PC-3 (cell line): ENCODE results near the gene PDE3B. TPM values are rescaled to one million over a fixed set of nuclear protein-coding genes. Genes with fewer than 3 reads are reported as not detected.
"Not testable (repeated sequence)": the region's sequence is repeated elsewhere in the genome, so short reads cannot be mapped to it uniquely, and the experiment has no call there.

Experiments used
- ATAC-seq: fragments of 200-7000 bp; cut with Tn5 transposase; 2 replicates; pipeline ENCODE4 v1.9.1; 2020; ENCODE audit warnings: mild to moderate bottlenecking, moderate library complexity
- BruUV-seq: library from RNA; stranded (reverse); fragments of 400-500 nt; replicated peaks from 2 replicates; lab custom pipeline; 2021; lab: Mats Ljungman, UMichigan
- CTCF ChIA-PET: fragments of 300-600 bp; sonication (Branson Sonifier 250); formaldehyde crosslinking; loops from one replicate; lab custom pipeline; 2022; ENCODE audit warnings: antibody characterized with exemption; lab: Charles Lee
- POLR2A ChIA-PET: fragments of 300-600 bp; sonication (Branson Sonifier 250); formaldehyde crosslinking; loops from one replicate; lab custom pipeline; 2022; ENCODE audit warnings: antibody characterized with exemption; ENCODE audit not compliant: unreplicated experiment; lab: Charles Lee
- DNase-seq: peaks from one replicate; pipeline ENCODE4 v3.0.0-alpha.2; 2015
- H2AFZ ChIP-seq: fragments of 300-600 bp; sonication (generic); 2 replicates; pipeline ENCODE4 v1.6.0; 2016; ENCODE audit warnings: antibody characterized with exemption, low read length
- H3F3A ChIP-seq: fragments of 300-600 bp; sonication (generic); one replicate; pipeline ENCODE4 v1.6.0; 2017; ENCODE audit warnings: antibody characterized with exemption, low read length, control low read depth, mild to moderate bottlenecking; ENCODE audit not compliant: unreplicated experiment
- H3K27ac ChIP-seq: fragments of 300-600 bp; sonication (generic); 2 replicates; pipeline ENCODE4 v1.5.1; 2016; ENCODE audit warnings: mild to moderate bottlenecking, low read length
- H3K27me3 ChIP-seq: fragments of 300-600 bp; sonication (generic); 2 replicates; pipeline ENCODE4 v1.6.1; 2016; ENCODE audit warnings: low read length, mixed read lengths
- H3K36me3 ChIP-seq: fragments of 300-600 bp; sonication (generic); 2 replicates; pipeline ENCODE4 v1.6.1; 2016; ENCODE audit warnings: low read depth, mixed run types, low read length, mixed read lengths
- H3K4me1 ChIP-seq: fragments of 300-600 bp; sonication (generic); 2 replicates; pipeline ENCODE4 v1.5.1; 2016; ENCODE audit warnings: low read length; ENCODE audit not compliant: insufficient read depth
- H3K4me2 ChIP-seq: fragments of 300-600 bp; sonication (generic); 2 replicates; pipeline ENCODE4 v1.6.0; 2016; ENCODE audit warnings: low read length
- H3K4me3 ChIP-seq: fragments of 300-600 bp; sonication (generic); 2 replicates; pipeline ENCODE4 v1.5.1; 2016; ENCODE audit warnings: mild to moderate bottlenecking, low read length, mixed read lengths
- H3K79me2 ChIP-seq: fragments of 300-600 bp; sonication (generic); 2 replicates; pipeline ENCODE4 v1.6.1; 2017; ENCODE audit warnings: low read length, mixed read lengths
- H3K9ac ChIP-seq: fragments of 300-600 bp; sonication (generic); 2 replicates; pipeline ENCODE4 v1.6.0; 2016; ENCODE audit warnings: mild to moderate bottlenecking, low read length
- H3K9me2 ChIP-seq: fragments of 300-600 bp; sonication (generic); replicated peaks from 2 replicates; pipeline ENCODE4 v1.6.1; 2016; ENCODE audit warnings: mixed run types, low read length, mixed read lengths
- H3K9me3 ChIP-seq: fragments of 300-600 bp; sonication (generic); 2 replicates; pipeline ENCODE4 v1.6.1; 2016; ENCODE audit warnings: low read length, mixed read lengths
- H4K20me1 ChIP-seq: fragments of 300-600 bp; sonication (generic); 2 replicates; pipeline ENCODE4 v1.6.1; 2016; ENCODE audit warnings: low read length, mixed read lengths
- CTCF ChIP-seq: fragments of 300-600 bp; sonication (generic); conservative IDR thresholded peaks from 2 replicates; pipeline ENCODE4 v1.5.1; 2017; ENCODE audit warnings: antibody characterized with exemption, low read depth, mild to moderate bottlenecking, low read length
- EZH2 ChIP-seq: fragments of 300-600 bp; sonication (generic); IDR thresholded peaks from one replicate; pipeline ENCODE4 v1.6.1; 2017; ENCODE audit warnings: antibody characterized with exemption, mild to moderate bottlenecking, low read length; ENCODE audit not compliant: unreplicated experiment
- EZH2phosphoT487 ChIP-seq: fragments of 300-600 bp; sonication (generic); IDR thresholded peaks from 2 replicates; pipeline ENCODE4 v1.6.1; 2018; ENCODE audit warnings: mild to moderate bottlenecking, antibody characterized with exemption, low read length, borderline replicate concordance
- intact Hi-C: fragments of 100-400 bp; cut with micrococcal nuclease; formaldehyde crosslinking; loops from 2 replicates; pipeline ENCODE4 v1.9.0; 2023
- total RNA-seq: library from RNA; depleted of rRNA; stranded (reverse); fragments of >200 nt; gene quantifications from 2 replicates; pipeline ENCODE4 v1.2.3, GENCODE V29; 2014

PDE3B gene
- total RNA-seq, 1 experiment from 2014 or later = 0.11 TPM

DNA sequence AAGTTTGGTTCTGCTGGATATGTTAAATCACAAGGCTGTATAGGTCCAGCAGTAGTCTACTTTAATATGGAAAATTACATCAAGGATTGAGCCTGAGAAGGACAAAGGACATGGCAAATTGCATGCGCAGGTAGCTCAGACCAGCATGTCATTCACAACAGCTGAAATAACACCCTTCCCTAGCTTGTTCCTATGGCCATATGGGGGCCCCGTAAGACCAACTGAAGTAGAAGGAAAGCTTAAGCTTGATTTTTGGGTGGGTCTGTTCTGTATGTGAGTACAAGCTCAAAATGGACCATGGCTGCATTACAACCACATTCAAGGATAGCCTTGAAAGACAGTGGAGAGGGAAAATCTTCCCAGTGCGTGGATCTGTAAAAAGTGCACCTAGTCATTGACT, 20.6 kb upstream of the PDE3B start:
- Histone ChIP-seq H3K36me3 (no peaks in the 10 kb centered on the region), H3K9me2 (no peaks in the 10 kb centered on the region), H3K27me3 (no peaks in the 10 kb centered on the region), H2AFZ (no peak overlapping the region), H3F3A (no peaks in the 10 kb centered on the region), H3K9ac (no peak overlapping the region), H3K4me2 (no peak overlapping the region), H4K20me1 (no peaks in the 10 kb centered on the region), H3K4me1 (no peaks in the 10 kb centered on the region), H3K4me3 (no peak overlapping the region), H3K27ac (no peak overlapping the region), H3K9me3 (no peaks in the 10 kb centered on the region), H3K79me2 (no peaks in the 10 kb centered on the region)
- CTCF ChIA-PET = no interaction called here
- no TSS peak for BruUV-seq
- intact Hi-C loops = no loop called here
- ATAC-seq = no peak
- POLR2A ChIA-PET = no interaction called here
- DNase-seq = no peak
- TF ChIP-seq EZH2 (no peak), EZH2phosphoT487 (no peak), CTCF (no peak)

DNA sequence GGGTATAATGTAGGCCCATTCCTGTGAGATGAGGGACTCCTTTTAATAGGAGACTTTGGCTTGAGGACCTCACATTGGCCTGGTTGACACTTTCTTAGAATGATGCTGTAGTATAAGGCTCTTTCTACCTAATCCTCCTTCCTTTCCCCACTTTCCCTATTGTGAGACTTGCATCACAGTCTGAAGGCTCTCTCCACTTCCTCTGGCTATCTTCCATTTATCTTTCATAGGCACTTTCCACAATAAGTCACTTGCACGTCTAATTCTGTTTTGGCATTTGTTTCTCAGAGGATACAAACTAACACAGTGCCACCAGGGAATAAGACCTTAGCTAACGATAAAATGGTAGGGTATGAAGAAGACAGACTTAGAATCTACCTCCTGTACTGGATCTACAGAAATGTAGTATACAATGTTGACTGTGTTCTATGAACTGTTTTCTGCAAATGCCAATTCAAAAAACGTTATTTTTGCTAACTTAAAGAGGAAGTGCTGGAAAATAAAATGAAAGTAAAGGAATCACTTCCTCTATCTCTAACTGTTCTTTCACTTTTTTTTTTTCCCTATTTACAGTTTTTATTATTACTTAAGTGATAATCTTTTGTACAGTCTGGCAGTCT, 17.9 kb upstream of the PDE3B start:
- Histone ChIP-seq H3K4me3 (no peak overlapping the region), H2AFZ (no peak overlapping the region), H3K9me2 (no peaks in the 10 kb centered on the region), H3K4me1 (no peaks in the 10 kb centered on the region), H3K9me3 (no peaks in the 10 kb centered on the region), H3F3A (no peaks in the 10 kb centered on the region), H3K36me3 (no peaks in the 10 kb centered on the region), H3K27ac (no peak overlapping the region), H3K27me3 (no peaks in the 10 kb centered on the region), H3K4me2 (no peak overlapping the region), H4K20me1 (no peaks in the 10 kb centered on the region), H3K9ac (no peak overlapping the region), H3K79me2 (no peaks in the 10 kb centered on the region)
- DNase-seq = no peak
- intact Hi-C loops = no loop called here
- TF ChIP-seq EZH2 = no peak
- TF ChIP-seq CTCF = no peak
- no peak for TF ChIP-seq EZH2phosphoT487
- ChIA-PET CTCF (no interaction called here), POLR2A (no interaction called here)
- BruUV-seq = no TSS peak
- ATAC-seq = no peak

- TF ChIP-seq EZH2 = no peak
- no peak for TF ChIP-seq CTCF
- Histone ChIP-seq H2AFZ (no peak overlapping the region), H3K9ac (no peak overlapping the region), H3F3A (no peaks in the 10 kb centered on the region), H4K20me1 (no peaks in the 10 kb centered on the region), H3K27ac (no peak overlapping the region), H3K4me3 (no peak overlapping the region), H3K4me1 (no peaks in the 10 kb centered on the region), H3K9me2 (no peaks in the 10 kb centered on the region), H3K79me2 (no peaks in the 10 kb centered on the region), H3K9me3 (no peaks in the 10 kb centered on the region), H3K27me3 (no peaks in the 10 kb centered on the region), H3K4me2 (no peak overlapping the region), H3K36me3 (no peaks in the 10 kb centered on the region)
- ATAC-seq (no peak), DNase-seq (no peak)
- POLR2A ChIA-PET = no interaction called here
- no TSS peak for BruUV-seq
- intact Hi-C loops = no loop called here
- CTCF ChIA-PET = no interaction called here
Observed at GRCh38 chr11:14626650-14627049, 17.0 kb upstream of the PDE3B start.

DNA sequence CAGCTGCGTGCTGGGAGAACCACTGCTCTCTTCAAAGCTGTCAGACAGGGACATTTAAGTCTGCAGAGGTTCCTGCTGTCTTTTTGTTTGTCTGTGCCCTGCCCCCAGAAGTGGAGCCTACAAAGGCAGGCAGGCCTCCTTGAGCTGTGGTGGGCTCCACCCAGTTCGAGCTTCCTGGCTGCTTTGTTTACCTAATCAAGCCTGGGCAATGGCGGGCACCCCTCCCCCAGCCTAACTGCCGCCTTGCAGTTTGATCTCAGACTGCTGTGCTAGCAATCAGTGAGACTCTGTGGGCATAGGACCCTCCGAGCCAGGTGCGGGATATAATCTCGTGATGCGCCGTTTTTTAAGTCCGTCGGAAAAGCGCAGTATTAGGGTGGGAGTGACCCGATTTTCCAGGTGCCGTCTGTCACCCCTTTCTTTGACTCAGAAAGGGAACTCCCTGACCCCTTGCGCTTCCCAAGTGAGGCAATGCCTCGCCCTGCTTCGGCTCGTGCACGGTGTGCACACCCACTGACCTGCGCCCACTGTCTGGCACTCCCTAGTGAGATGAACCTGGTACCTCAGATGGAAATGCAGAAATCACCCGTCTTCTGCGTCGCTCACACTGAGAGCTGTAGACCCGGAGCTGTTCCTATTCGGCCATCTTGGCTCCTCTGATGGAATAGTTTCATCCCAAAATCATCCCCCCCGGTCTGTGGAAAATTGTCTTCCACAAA, 9.9 kb upstream of the PDE3B start:
- H3K9me2 ChIP-seq, ATAC-seq, H4K20me1 ChIP-seq, H3K27ac ChIP-seq, H3K9ac ChIP-seq, H3K79me2 ChIP-seq, CTCF ChIA-PET, H3K4me3 ChIP-seq, DNase-seq, intact Hi-C loops, H3K4me1 ChIP-seq, POLR2A ChIA-PET, H3K36me3 ChIP-seq, BruUV-seq, H3K4me2 ChIP-seq, H2AFZ ChIP-seq, H3F3A ChIP-seq, H3K9me3 ChIP-seq: not testable (repeated sequence)
- H3K27me3 ChIP-seq = peaks cover 31% of the 10 kb centered on the region
